HepG2 (cell line): Measurements from ENCODE around the gene TRIM25. TPM values are rescaled to one million over a fixed set of nuclear protein-coding genes. Genes with fewer than 3 reads are reported as not detected.
A peak's percentile ranks its signal among the peaks of the same experiment; 100 is the strongest.

ENCODE experiments used
- CREM ChIP-seq, 2 experiments: sonication (generic) in 1 of 2; formaldehyde crosslinking in 1 of 2; IDR thresholded peaks; 2 replicates each; pipeline versions ENCODE4 v1.4.0 to v1.6.1; 2016 to 2020; ENCODE audit warnings: antibody characterized with exemption in 1 of 2, mild to moderate bottlenecking in 1 of 2, missing genetic modification reagents in 1 of 2
- GATAD2A ChIP-seq: IDR thresholded peaks from 2 replicates; pipeline ENCODE4 v1.6.1; 2016
- HHEX ChIP-seq: IDR thresholded peaks from 2 replicates; pipeline ENCODE4 v1.6.1; 2016; ENCODE audit warnings: control low read depth
- HNF4A ChIP-seq: sonication (generic); formaldehyde crosslinking; IDR thresholded peaks from 2 replicates; pipeline ENCODE4 v1.4.0; 2020; ENCODE audit warnings: missing genetic modification reagents
- JDP2 ChIP-seq: sonication (generic); formaldehyde crosslinking; IDR thresholded peaks from 2 replicates; pipeline ENCODE4 v1.8.1; 2022; ENCODE audit warnings: missing genetic modification reagents, borderline replicate concordance
- KLF11 ChIP-seq: IDR thresholded peaks from 2 replicates; pipeline ENCODE4 v1.6.1; 2016; ENCODE audit warnings: missing compliant biosample characterization
- MXD4 ChIP-seq: IDR thresholded peaks from 2 replicates; pipeline ENCODE4 v1.6.1; 2016; ENCODE audit warnings: mild to moderate bottlenecking, missing biosample characterization, missing genetic modification reagents
- NONO ChIP-seq, 2 experiments: fragments of 450-650 bp in 1 of 2; sonication (generic) in 1 of 2; formaldehyde crosslinking in 1 of 2; IDR thresholded peaks in 1 of 2; conservative IDR thresholded peaks in 1 of 2; 2 replicates each; pipeline versions ENCODE4 v1.6.1 to v1.8.0; 2017 to 2022; ENCODE audit warnings: mild to moderate bottlenecking in 1 of 2, missing genetic modification reagents in 1 of 2, moderate library complexity in 1 of 2
- NR2C2 ChIP-seq: sonication (generic); formaldehyde crosslinking; IDR thresholded peaks from 2 replicates; pipeline ENCODE4 v1.4.0; 2020; ENCODE audit warnings: missing genetic modification reagents, mild to moderate bottlenecking, moderate library complexity, borderline replicate concordance
- PREB ChIP-seq: sonication (generic); formaldehyde crosslinking; IDR thresholded peaks from 2 replicates; pipeline ENCODE4 v1.4.0; 2020; ENCODE audit warnings: missing genetic modification reagents
- PRPF4 ChIP-seq: fragments of 200-400 bp; formaldehyde crosslinking; IDR thresholded peaks from 2 replicates; pipeline ENCODE4 v1.6.1; 2016; ENCODE audit warnings: low read length, low read depth; ENCODE audit not compliant: poor library complexity, severe bottlenecking
- RORA ChIP-seq: sonication (generic); formaldehyde crosslinking; IDR thresholded peaks from 2 replicates; pipeline ENCODE4 v1.5.0; 2020; ENCODE audit warnings: mild to moderate bottlenecking, missing genetic modification reagents, moderate library complexity
- SMAD9 ChIP-seq: sonication (generic); formaldehyde crosslinking; IDR thresholded peaks from 2 replicates; pipeline ENCODE4 v1.5.1; 2020; ENCODE audit warnings: mild to moderate bottlenecking, missing genetic modification reagents
- SNAPC5 ChIP-seq: sonication (generic); formaldehyde crosslinking; IDR thresholded peaks from 2 replicates; pipeline ENCODE4 v1.8.1; 2023; ENCODE audit warnings: mild to moderate bottlenecking, missing genetic modification reagents, borderline replicate concordance
- SPEN ChIP-seq: sonication (generic); formaldehyde crosslinking; IDR thresholded peaks from 2 replicates; pipeline ENCODE4 v1.5.1; 2020; ENCODE audit warnings: low read depth, mild to moderate bottlenecking, missing genetic modification reagents
- ZNF350 ChIP-seq: sonication (generic); formaldehyde crosslinking; IDR thresholded peaks from 2 replicates; pipeline ENCODE4 v1.4.0; 2020; ENCODE audit warnings: mild to moderate bottlenecking, low read depth, missing genetic modification reagents, borderline replicate concordance
- ZNF75D ChIP-seq: sonication (generic); formaldehyde crosslinking; IDR thresholded peaks from 2 replicates; pipeline ENCODE4 v1.8.1; 2023; ENCODE audit warnings: missing genetic modification reagents, mild to moderate bottlenecking, borderline replicate concordance
- polyA plus RNA-seq, 8 experiments: library from polyadenylated mRNA; depleted of rRNA in 3 of 8; stranded (reverse) in 7 of 8; unstranded in 1 of 8; fragments of >200 nt; fragmentation: Illumina TruSeq in 4 of 8; extraction: Trizol in 4 of 8; gene quantifications; 2 replicates each; pipeline versions ENCODE4 v1.2.1 to v1.2.3, GENCODE V29; 2011 to 2016; ENCODE audit warnings: low read depth in 4 of 8, missing spikeins in 1 of 8, mixed read lengths in 1 of 8; ENCODE audit not compliant: insufficient read depth in 1 of 8
- total RNA-seq, 5 experiments: library from RNA; depleted of rRNA; stranded (reverse); fragments of >200 nt; fragmentation: Illumina TruSeq; extraction: Trizol; gene quantifications; 2 replicates each; pipeline ENCODE4 v1.2.3, GENCODE V29; 2016; ENCODE audit warnings: low read depth in 1 of 5

Gene TRIM25
- total and polyA plus RNA-seq, 2 of the 13 experiments (the other 11 are each of a cell fraction or from before 2014, with no cell fraction given) = 30.8 to 42.2 TPM

GRCh38 chr17:56909742-56910508 lies 3.9 kb downstream of the TRIM25 start (continued):
- TF ChIP-seq NONO (IDR thresholded peaks at IDR 0.05) (no peak), NONO (CRISPR knock-in tag; conservative IDR thresholded peaks at IDR 0.05) (peak; percentile 57), HNF4A (CRISPR knock-in tag) (peak; percentile 96), JDP2 (CRISPR knock-in tag) (no peak), ZNF350 (CRISPR knock-in tag) (peak; percentile 61; the same call in 1 of the 2 replicates), SNAPC5 (no peak), RORA (no peak), HHEX (CRISPR knock-in tag) (peak; percentile 46; the same call in 1 of the 2 replicates), MXD4 (CRISPR knock-in tag) (0 out of 2 replicates have a peak, but pooled peaks have one; percentile 53), SMAD9 (CRISPR knock-in tag) (no peak), PRPF4 (no peak), PREB (CRISPR knock-in tag) (no peak), SPEN (CRISPR knock-in tag) (peak; percentile 74), GATAD2A (peak; percentile 69), CREM (IDR thresholded peaks at IDR 0.05) (peak; percentile 57), CREM (CRISPR knock-in tag; IDR thresholded peaks at IDR 0.05) (no peak), NR2C2 (CRISPR knock-in tag) (peak; percentile 92), ZNF75D (no peak), KLF11 (CRISPR knock-in tag) (0 out of 2 replicates have a peak, but pooled peaks have one; percentile 40)
